ENCODE results near the gene SLC17A9.

Gene SLC17A9

DNA sequence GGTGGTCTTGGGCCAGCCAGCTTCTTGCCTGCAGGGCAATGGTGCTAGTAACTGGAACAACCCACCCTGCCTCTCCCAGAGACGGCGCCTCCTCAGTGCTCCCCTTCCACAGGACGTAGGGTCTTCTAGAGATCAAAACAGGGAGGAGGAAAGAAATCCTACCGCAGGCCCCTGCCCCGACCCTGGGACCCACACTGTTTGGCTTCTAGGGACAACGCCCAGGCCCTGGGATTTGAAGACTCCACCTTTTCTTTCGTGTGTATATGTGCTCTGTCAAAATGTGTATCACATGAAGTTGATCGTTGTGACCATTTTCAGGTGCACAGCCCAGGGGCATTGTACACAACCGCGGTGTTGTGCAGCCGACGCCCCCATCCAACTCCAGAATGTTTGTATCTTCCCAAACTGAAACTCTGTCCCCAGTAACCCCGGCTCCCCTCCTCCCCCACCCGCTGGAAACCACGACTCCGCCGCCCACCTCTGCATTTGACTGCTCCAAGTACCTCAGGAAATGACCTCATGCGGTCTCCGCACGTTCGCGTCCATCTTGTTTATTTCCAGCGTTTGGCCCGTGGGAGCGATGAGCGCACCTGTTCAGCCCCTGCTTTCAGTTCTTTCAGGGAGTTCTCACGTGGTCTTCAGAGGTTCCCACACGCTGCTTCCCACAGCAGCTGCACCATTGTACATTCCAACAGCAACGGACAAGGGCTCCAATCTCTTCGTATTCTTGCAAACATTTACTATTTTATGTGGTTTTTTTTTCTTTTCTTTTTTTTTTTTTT lies 57.7 kb downstream of the SLC17A9 start:
- Histone ChIP-seq H3K27me3 (ENCODE audit: control insufficient read depth, insufficient read depth, low read length) (peaks cover 70% of the 10 kb centered on the region), H3K4me3 (ENCODE audit: low read depth, low read length) (no peak overlapping the region), H3K4me1 (ENCODE audit: control insufficient read depth, insufficient read depth, low read length) (peaks cover 18% of the 10 kb centered on the region), H3K27ac (ENCODE audit: low read depth, low read length) (no peak overlapping the region), H3K36me3 (ENCODE audit: control insufficient read depth, insufficient read depth, low read length) (no peaks in the 10 kb centered on the region), H3K9me3 (ENCODE audit: control insufficient read depth, insufficient read depth, low read length) (peaks cover 11% of the 10 kb centered on the region), H3K9ac (ENCODE audit: low read depth, low read length) (no peak overlapping the region)

DNA sequence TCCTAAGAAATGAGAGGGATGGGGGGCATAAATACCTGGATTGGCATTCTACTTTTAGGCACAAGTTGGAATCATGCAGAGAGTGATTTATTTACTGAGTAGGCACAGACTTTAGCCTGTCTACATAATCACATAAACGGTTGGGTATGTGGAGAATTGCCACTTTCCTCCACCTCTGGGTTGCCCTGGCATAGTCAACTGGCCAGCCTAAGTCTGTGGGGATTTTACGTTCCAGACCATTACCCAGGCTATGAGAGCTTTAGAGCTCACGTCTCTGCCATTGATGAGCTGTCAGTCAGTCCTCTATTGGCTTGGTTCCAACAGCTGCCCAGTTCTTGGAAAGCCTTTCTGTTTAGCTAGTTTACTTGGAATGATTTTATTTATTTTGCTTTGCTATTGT lies 59.3 kb downstream of the SLC17A9 start:
- peaks cover 11% of the 10 kb centered on the region for H3K9me3 ChIP-seq (ENCODE audit: control insufficient read depth, insufficient read depth, low read length)
- no peaks in the 10 kb centered on the region for H3K36me3 ChIP-seq (ENCODE audit: control insufficient read depth, insufficient read depth, low read length)
- H3K4me1 ChIP-seq (ENCODE audit: control insufficient read depth, insufficient read depth, low read length): peaks cover 20% of the 10 kb centered on the region
- H3K9ac ChIP-seq (ENCODE audit: low read depth, low read length): no peak overlapping the region
- no peak overlapping the region for H3K27ac ChIP-seq (ENCODE audit: low read depth, low read length)
- peaks cover 57% of the 10 kb centered on the region for H3K27me3 ChIP-seq (ENCODE audit: control insufficient read depth, insufficient read depth, low read length)
- H3K4me3 ChIP-seq (ENCODE audit: low read depth, low read length): no peak overlapping the region

DNA sequence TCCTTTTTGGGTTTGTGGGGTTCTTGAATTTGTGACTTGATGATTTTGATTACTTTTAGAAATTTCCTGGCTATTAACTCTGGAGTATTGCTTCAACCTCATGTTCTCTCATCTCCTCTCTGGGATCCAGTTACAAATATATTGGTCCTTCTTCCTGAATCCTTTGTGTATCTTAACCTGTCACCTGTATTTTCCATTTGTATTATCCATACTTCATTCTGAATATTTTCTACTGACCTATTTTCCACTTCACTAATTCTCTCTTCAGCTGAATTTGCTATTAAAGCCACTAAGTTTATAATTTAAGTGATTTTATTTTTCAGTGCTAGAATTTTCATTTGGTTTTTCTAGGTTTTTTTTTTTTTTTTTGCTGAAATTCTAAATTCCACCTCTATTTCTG lies 60.7 kb downstream of the SLC17A9 start:
- no peaks in the 10 kb centered on the region for H3K36me3 ChIP-seq (ENCODE audit: control insufficient read depth, insufficient read depth, low read length)
- H3K4me3 ChIP-seq (ENCODE audit: low read depth, low read length): no peak overlapping the region
- peaks cover 16% of the 10 kb centered on the region for H3K4me1 ChIP-seq (ENCODE audit: control insufficient read depth, insufficient read depth, low read length)
- H3K9ac ChIP-seq (ENCODE audit: low read depth, low read length): no peak overlapping the region
- peaks cover 43% of the 10 kb centered on the region for H3K27me3 ChIP-seq (ENCODE audit: control insufficient read depth, insufficient read depth, low read length)
- H3K9me3 ChIP-seq (ENCODE audit: control insufficient read depth, insufficient read depth, low read length): peaks cover 11% of the 10 kb centered on the region
- no peak overlapping the region for H3K27ac ChIP-seq (ENCODE audit: low read depth, low read length)

- Histone ChIP-seq H3K4me1 (ENCODE audit: control insufficient read depth, insufficient read depth, low read length) (peaks cover 13% of the 10 kb centered on the region), H3K36me3 (ENCODE audit: control insufficient read depth, insufficient read depth, low read length) (no peaks in the 10 kb centered on the region), H3K27me3 (ENCODE audit: control insufficient read depth, insufficient read depth, low read length) (peaks cover 32% of the 10 kb centered on the region), H3K9me3 (ENCODE audit: control insufficient read depth, insufficient read depth, low read length) (peaks cover 11% of the 10 kb centered on the region), H3K27ac (ENCODE audit: low read depth, low read length) (no peak overlapping the region), H3K4me3 (ENCODE audit: low read depth, low read length) (peak overlapping the region; percentile 7; the same call in 1 of the 2 replicates), H3K9ac (ENCODE audit: low read depth, low read length) (no peak overlapping the region)
Measured at GRCh38 chr20:63014287-63014686, 61.8 kb downstream of the SLC17A9 start.

DNA sequence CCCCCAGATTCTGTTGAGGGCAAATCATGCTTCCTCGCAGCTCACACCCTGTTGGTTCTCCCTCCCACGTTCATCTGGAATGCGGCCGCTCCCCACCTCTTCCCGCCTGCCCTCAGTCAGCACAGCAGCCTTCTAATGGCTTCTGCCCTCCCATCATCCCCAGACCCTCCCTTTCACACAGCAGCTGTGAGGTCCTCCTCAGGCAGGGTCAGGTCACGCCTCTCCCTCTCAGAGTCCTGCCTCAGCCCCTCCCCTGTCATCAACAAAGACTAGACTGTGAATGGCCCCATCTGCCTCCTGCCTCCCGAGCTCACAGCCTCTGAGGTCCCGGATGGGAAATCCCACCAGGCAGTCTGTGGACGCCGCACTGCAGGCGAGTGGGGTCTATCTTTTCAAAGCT lies 62.2 kb downstream of the SLC17A9 start:
- Histone ChIP-seq H3K4me1 (ENCODE audit: control insufficient read depth, insufficient read depth, low read length) (peaks cover 13% of the 10 kb centered on the region), H3K9ac (ENCODE audit: low read depth, low read length) (no peak overlapping the region), H3K36me3 (ENCODE audit: control insufficient read depth, insufficient read depth, low read length) (no peaks in the 10 kb centered on the region), H3K4me3 (ENCODE audit: low read depth, low read length) (peak overlapping the region; percentile 7; the same call in 1 of the 2 replicates), H3K27ac (ENCODE audit: low read depth, low read length) (no peak overlapping the region), H3K27me3 (ENCODE audit: control insufficient read depth, insufficient read depth, low read length) (peaks cover 28% of the 10 kb centered on the region), H3K9me3 (ENCODE audit: control insufficient read depth, insufficient read depth, low read length) (peaks cover 11% of the 10 kb centered on the region)

DNA sequence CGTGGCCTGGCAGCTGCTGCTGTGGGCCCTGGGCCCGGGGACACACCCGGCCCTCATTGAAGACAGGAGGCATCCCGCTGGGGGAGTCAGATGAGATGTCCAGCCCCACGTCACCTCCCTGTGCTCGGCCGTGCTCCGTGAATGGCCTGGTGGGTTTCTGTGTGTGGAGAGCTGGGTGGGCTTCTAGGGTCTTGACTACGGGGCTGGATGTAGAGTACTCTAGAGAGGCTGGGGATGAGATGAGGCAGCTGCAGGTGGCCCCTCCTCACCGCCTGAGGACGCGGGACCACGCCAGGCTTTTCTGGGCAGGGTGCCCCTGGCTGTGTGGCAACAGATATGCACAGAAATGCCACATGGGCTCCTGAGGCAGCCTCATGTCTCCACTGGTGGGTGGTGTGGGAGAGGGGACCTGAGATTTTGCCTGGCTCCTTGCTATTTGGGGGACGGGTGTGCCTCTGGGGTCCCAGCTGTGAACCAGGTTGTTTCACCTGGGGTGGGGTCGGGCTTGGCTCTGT lies 62.7 kb downstream of the SLC17A9 start:
- H3K4me3 ChIP-seq (ENCODE audit: low read depth, low read length): no peak overlapping the region
- peaks cover 23% of the 10 kb centered on the region for H3K27me3 ChIP-seq (ENCODE audit: control insufficient read depth, insufficient read depth, low read length)
- peaks cover 11% of the 10 kb centered on the region for H3K9me3 ChIP-seq (ENCODE audit: control insufficient read depth, insufficient read depth, low read length)
- H3K9ac ChIP-seq (ENCODE audit: low read depth, low read length): no peak overlapping the region
- peaks cover 13% of the 10 kb centered on the region for H3K4me1 ChIP-seq (ENCODE audit: control insufficient read depth, insufficient read depth, low read length)
- no peak overlapping the region for H3K27ac ChIP-seq (ENCODE audit: low read depth, low read length)
- no peaks in the 10 kb centered on the region for H3K36me3 ChIP-seq (ENCODE audit: control insufficient read depth, insufficient read depth, low read length)

GRCh38 chr20:63015662-63016361 lies 63.3 kb downstream of the SLC17A9 start:
- no peak overlapping the region for H3K9ac ChIP-seq (ENCODE audit: low read depth, low read length)
- no peaks in the 10 kb centered on the region for H3K36me3 ChIP-seq (ENCODE audit: control insufficient read depth, insufficient read depth, low read length)
- peaks cover 11% of the 10 kb centered on the region for H3K9me3 ChIP-seq (ENCODE audit: control insufficient read depth, insufficient read depth, low read length)
- H3K4me3 ChIP-seq (ENCODE audit: low read depth, low read length): no peak overlapping the region
- peaks cover 19% of the 10 kb centered on the region for H3K27me3 ChIP-seq (ENCODE audit: control insufficient read depth, insufficient read depth, low read length)
- no peak overlapping the region for H3K27ac ChIP-seq (ENCODE audit: low read depth, low read length)
- H3K4me1 ChIP-seq (ENCODE audit: control insufficient read depth, insufficient read depth, low read length): peaks cover 13% of the 10 kb centered on the region

DNA sequence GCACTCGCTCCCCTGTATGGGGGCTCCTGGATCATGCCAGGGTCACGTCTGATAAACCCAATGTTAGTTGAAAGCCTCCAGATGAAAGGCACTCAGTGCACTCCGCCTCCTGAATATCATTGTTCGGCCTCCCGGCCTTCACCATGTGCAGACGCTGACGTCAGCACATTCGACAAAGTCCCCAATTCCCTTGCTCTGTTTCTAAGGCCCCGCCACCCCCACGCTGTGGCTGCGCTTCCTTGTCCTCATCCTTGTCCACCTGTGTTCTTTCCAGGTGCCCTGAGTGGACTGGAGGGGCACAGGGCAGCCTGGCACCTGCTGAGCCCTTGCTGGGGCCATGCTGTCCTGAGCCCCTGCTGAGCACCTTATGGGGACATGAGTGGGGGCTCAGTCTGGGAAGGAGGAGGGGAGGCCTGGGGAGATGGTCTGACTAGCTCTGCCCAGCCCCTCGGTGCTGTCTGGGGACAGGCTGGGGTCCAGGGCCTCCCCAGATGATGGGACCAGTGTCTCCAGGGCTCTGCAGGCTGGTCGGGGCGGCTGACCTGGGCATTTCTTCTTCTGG lies 64.1 kb downstream of the SLC17A9 start:
- H3K4me1 ChIP-seq (ENCODE audit: control insufficient read depth, insufficient read depth, low read length): peaks cover 13% of the 10 kb centered on the region
- peaks cover 15% of the 10 kb centered on the region for H3K27me3 ChIP-seq (ENCODE audit: control insufficient read depth, insufficient read depth, low read length)

GRCh38 chr20:63017076-63017825 lies 64.7 kb downstream of the SLC17A9 start:
- no peak overlapping the region for H3K9ac ChIP-seq (ENCODE audit: low read depth, low read length)

More for the DNA sequence above, 64.1 kb downstream of the SLC17A9 start:
- peaks cover 11% of the 10 kb centered on the region for H3K9me3 ChIP-seq (ENCODE audit: control insufficient read depth, insufficient read depth, low read length)
- no peak overlapping the region for H3K4me3 ChIP-seq (ENCODE audit: low read depth, low read length)
- H3K27ac ChIP-seq (ENCODE audit: low read depth, low read length): no peak overlapping the region
- H3K36me3 ChIP-seq (ENCODE audit: control insufficient read depth, insufficient read depth, low read length): no peaks in the 10 kb centered on the region
- no peak overlapping the region for H3K9ac ChIP-seq (ENCODE audit: low read depth, low read length)

GRCh38 chr20:63017826-63018411 lies 65.4 kb downstream of the SLC17A9 start:
- H3K36me3 ChIP-seq (ENCODE audit: control insufficient read depth, insufficient read depth, low read length): no peaks in the 10 kb centered on the region
- peaks cover 7% of the 10 kb centered on the region; the same call in 1 of the 2 replicates for H3K9me3 ChIP-seq (ENCODE audit: control insufficient read depth, insufficient read depth, low read length)
- H3K9ac ChIP-seq (ENCODE audit: low read depth, low read length): no peak overlapping the region
- no peak overlapping the region for H3K27ac ChIP-seq (ENCODE audit: low read depth, low read length)
- H3K4me3 ChIP-seq (ENCODE audit: low read depth, low read length): no peak overlapping the region
- peaks cover 13% of the 10 kb centered on the region for H3K4me1 ChIP-seq (ENCODE audit: control insufficient read depth, insufficient read depth, low read length)
- H3K27me3 ChIP-seq (ENCODE audit: control insufficient read depth, insufficient read depth, low read length): peaks cover 15% of the 10 kb centered on the region

More at GRCh38 chr20:63017076-63017825, 64.7 kb downstream of the SLC17A9 start:
- peaks cover 15% of the 10 kb centered on the region for H3K27me3 ChIP-seq (ENCODE audit: control insufficient read depth, insufficient read depth, low read length)
- peaks cover 13% of the 10 kb centered on the region for H3K4me1 ChIP-seq (ENCODE audit: control insufficient read depth, insufficient read depth, low read length)
- no peaks in the 10 kb centered on the region for H3K36me3 ChIP-seq (ENCODE audit: control insufficient read depth, insufficient read depth, low read length)
- no peak overlapping the region for H3K4me3 ChIP-seq (ENCODE audit: low read depth, low read length)
- peaks cover 11% of the 10 kb centered on the region for H3K9me3 ChIP-seq (ENCODE audit: control insufficient read depth, insufficient read depth, low read length)
- H3K27ac ChIP-seq (ENCODE audit: low read depth, low read length): no peak overlapping the region

All from HUES48 (cell line).